HCT116 (cell line): Measurements from ENCODE around the gene CNTNAP5. TPM values are rescaled to one million over a fixed set of nuclear protein-coding genes. Genes with fewer than 3 reads are reported as not detected.

Experiments used
- ATAC-seq: fragments of 200-7000 bp; cut with Tn5 transposase; 2 replicates; pipeline ENCODE4 v1.9.1; 2020; ENCODE audit warnings: mild to moderate bottlenecking, moderate library complexity
- BruUV-seq: library from RNA; stranded (reverse); fragments of 400-500 nt; replicated peaks from 2 replicates; lab custom pipeline; 2021; lab: Mats Ljungman, UMichigan
- CTCF ChIA-PET: fragments of 300-600 bp; sonication (Branson Sonifier 250); formaldehyde crosslinking; loops from one replicate; lab custom pipeline; 2021; ENCODE audit warnings: antibody characterized with exemption; lab: Charles Lee
- POLR2A ChIA-PET: fragments of 300-600, 350-600 bp; sonication (Branson Sonifier 250); formaldehyde crosslinking; loops from one replicate; lab custom pipeline; 2021; ENCODE audit warnings: antibody characterized with exemption; lab: Charles Lee
- RAD21 ChIA-PET, 2 experiments: fragments of 300-600 bp; sonication (Branson Sonifier 250); formaldehyde crosslinking; loops; one replicate each; lab custom pipeline; 2023; ENCODE audit warnings: low total read pairs in 2 of 2; ENCODE audit not compliant: uncharacterized antibody in 2 of 2, unreplicated experiment in 2 of 2, low non-redundant PET in 1 of 2; lab: Charles Lee
- DNase-seq: peaks from one replicate; pipeline ENCODE4 v3.0.0-alpha.2; 2010; ENCODE audit warnings: low read depth, low spot score
- H2AFZ ChIP-seq: fragments of 200-600 bp; shearing (Covaris generic), sonication (generic); 2 replicates; pipeline ENCODE4 v1.6.1; 2017; ENCODE audit warnings: low read depth, mixed run types, mixed read lengths, antibody characterized with exemption, low read length; ENCODE audit not compliant: poor library complexity, severe bottlenecking
- H3K27ac ChIP-seq: 2 replicates; pipeline ENCODE4 v1.5.1; 2012; ENCODE audit warnings: low read depth, low read length
- H3K27me3 ChIP-seq: fragments of 200-600 bp; sonication (generic); 2 replicates; pipeline ENCODE4 v1.6.1; 2016; ENCODE audit warnings: mixed run types, low read length, mixed read lengths; ENCODE audit not compliant: insufficient read depth
- H3K36me3 ChIP-seq, 2 experiments: fragments of 200-500 bp in 1 of 2; fragments of 200-600 bp in 1 of 2; sonication (Bioruptor generic) in 1 of 2; sonication (generic) in 1 of 2; 2 replicates each; pipeline versions ENCODE4 v1.5.1 to v1.6.1; 2014 to 2016; ENCODE audit warnings: low read length in 2 of 2, inconsistent platforms in 1 of 2, mixed read lengths in 1 of 2, mixed run types in 1 of 2; ENCODE audit not compliant: insufficient read depth in 2 of 2, control insufficient read depth in 1 of 2
- H3K4me1 ChIP-seq, 2 experiments: fragments of 200-600 bp in 1 of 2; sonication (generic) in 1 of 2; 2 replicates each; pipeline versions ENCODE4 v1.5.1 to v1.6.1; 2012 to 2017; ENCODE audit warnings: low read length in 2 of 2, inconsistent platforms in 1 of 2, mild to moderate bottlenecking in 1 of 2, mixed read lengths in 1 of 2, mixed run types in 1 of 2, moderate library complexity in 1 of 2; ENCODE audit not compliant: insufficient read depth in 2 of 2, control insufficient read depth in 1 of 2
- H3K4me2 ChIP-seq: fragments of 200-600 bp; sonication (generic); 2 replicates; pipeline ENCODE4 v1.6.1; 2017; ENCODE audit warnings: mixed run types, low read length, mixed read lengths
- H3K4me3 ChIP-seq, 2 experiments: fragments of 200-600 bp in 1 of 2; sonication (generic) in 1 of 2; replicated peaks in 1 of 2; 2 replicates each; pipeline ENCODE4 v1.5.1; 2011 to 2016; ENCODE audit warnings: low read length in 2 of 2, control low read depth in 1 of 2, low read depth in 1 of 2, mild to moderate bottlenecking in 1 of 2, mixed read lengths in 1 of 2, mixed run types in 1 of 2
- H3K79me2 ChIP-seq: fragments of 200-600 bp; sonication (generic); 2 replicates; pipeline ENCODE4 v1.6.1; 2017; ENCODE audit warnings: mild to moderate bottlenecking, mixed run types, low read length, moderate library complexity, mixed read lengths; ENCODE audit not compliant: insufficient read depth
- H3K9ac ChIP-seq: fragments of 200-600 bp; sonication (generic); 2 replicates; pipeline ENCODE4 v1.6.1; 2016; ENCODE audit warnings: low read length, mixed read lengths
- H3K9me2 ChIP-seq: fragments of 200-600 bp; sonication (generic), shearing (Covaris generic); 2 replicates; pipeline ENCODE4 v1.6.1; 2017; ENCODE audit warnings: mixed run types, mild to moderate bottlenecking, moderate library complexity; ENCODE audit not compliant: insufficient read depth
- H3K9me3 ChIP-seq, 2 experiments: fragments of 200-500 bp in 1 of 2; fragments of 200-600 bp in 1 of 2; sonication (Bioruptor generic) in 1 of 2; sonication (generic) in 1 of 2; 2 replicates each; pipeline ENCODE4 v1.6.1; 2014 to 2017; ENCODE audit warnings: low read length in 2 of 2, mixed read lengths in 2 of 2, inconsistent platforms in 1 of 2, low read depth in 1 of 2, mild to moderate bottlenecking in 1 of 2, mixed run types in 1 of 2, moderate library complexity in 1 of 2; ENCODE audit not compliant: control insufficient read depth in 1 of 2, insufficient read depth in 1 of 2
- H4K20me1 ChIP-seq: fragments of 200-600 bp; sonication (generic), shearing (Covaris generic); 2 replicates; pipeline ENCODE4 v1.6.1; 2017; ENCODE audit warnings: mixed run types, mild to moderate bottlenecking, moderate library complexity; ENCODE audit not compliant: insufficient read depth
- CBX3 ChIP-seq: IDR thresholded peaks from 2 replicates; pipeline ENCODE4 v1.6.1; 2012; ENCODE audit warnings: low read depth
- EGR1 ChIP-seq: IDR thresholded peaks from 2 replicates; pipeline ENCODE4 v1.6.1; 2012; ENCODE audit warnings: low read depth
- FOSL1 ChIP-seq: IDR thresholded peaks from 2 replicates; pipeline ENCODE4 v1.6.1; 2012; ENCODE audit warnings: low read depth
- JUND ChIP-seq: IDR thresholded peaks from 2 replicates; pipeline ENCODE4 v1.6.1; 2012
- POLR2A ChIP-seq: IDR thresholded peaks from 2 replicates; pipeline ENCODE4 v1.7.0; 2011; ENCODE audit warnings: borderline replicate concordance; ENCODE audit not compliant: insufficient read depth, insufficient read length; ENCODE audit errors: extremely low read depth
- POLR2AphosphoS5 ChIP-seq: IDR thresholded peaks from 2 replicates; pipeline ENCODE4 v1.6.1; 2011; ENCODE audit warnings: mild to moderate bottlenecking, low read depth, low read length, moderate library complexity
- RAD21 ChIP-seq: IDR thresholded peaks from 2 replicates; pipeline ENCODE4 v1.6.1; 2012; ENCODE audit warnings: low read depth, mild to moderate bottlenecking
- SIN3A ChIP-seq: IDR thresholded peaks from 2 replicates; pipeline ENCODE4 v1.6.1; 2012; ENCODE audit warnings: low read depth
- SP1 ChIP-seq: IDR thresholded peaks from 2 replicates; pipeline ENCODE4 v1.6.1; 2012; ENCODE audit warnings: low read depth
- ZFX ChIP-seq: fragments of 450-650 bp; IDR thresholded peaks from 2 replicates; pipeline ENCODE4 v1.6.1; 2017
- ZNF274 ChIP-seq: fragments of 200-500 bp; sonication (Bioruptor generic); IDR thresholded peaks from 2 replicates; pipeline ENCODE4 v1.6.1; 2014; ENCODE audit warnings: mild to moderate bottlenecking, low read depth, low read length, inconsistent platforms
- intact Hi-C: fragments of 100-400 bp; cut with micrococcal nuclease; formaldehyde crosslinking; loops from 2 replicates; pipeline ENCODE4 v1.10.0; 2022
- total RNA-seq: library from RNA; stranded (reverse); gene quantifications from one replicate; pipeline ENCODE4 v1.2.1, GENCODE V29; 2021; ENCODE audit not compliant: unreplicated experiment
- TF ChIP-seq, protein P1 (sequence below): IDR thresholded peaks from 2 replicates; pipeline ENCODE4 v1.6.1; 2012
- TF ChIP-seq, protein P2 (sequence below): IDR thresholded peaks from 2 replicates; pipeline ENCODE4 v1.6.1; 2012
- TF ChIP-seq, protein P3 (sequence below): IDR thresholded peaks from 2 replicates; pipeline ENCODE4 v1.6.1; 2011; ENCODE audit warnings: mild to moderate bottlenecking, low read length, moderate library complexity; ENCODE audit not compliant: insufficient replicate concordance; ENCODE audit errors: extremely low read depth

Gene CNTNAP5
- total RNA-seq, 1 experiment from 2014 or later: not detected

DNA sequence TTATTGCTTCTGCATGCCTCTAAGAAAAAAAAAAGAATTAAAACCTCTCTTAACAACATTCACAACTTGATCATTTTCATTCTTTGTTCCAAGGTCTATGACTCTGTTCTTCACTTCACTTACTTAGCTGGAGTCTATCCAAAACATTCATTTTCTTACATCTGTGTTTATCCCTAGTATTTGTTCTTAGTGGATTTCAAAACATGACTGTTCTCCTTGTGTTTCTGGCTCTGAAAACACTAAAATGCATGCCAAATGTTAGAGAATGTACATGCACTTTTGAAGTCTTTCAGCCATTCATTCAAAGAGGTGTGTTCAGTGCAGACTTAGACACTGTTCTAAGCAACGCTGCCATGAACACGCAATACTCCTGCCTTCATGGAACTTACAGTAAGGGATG lies 138.8 kb downstream of the CNTNAP5 start:
- H3K36me3 ChIP-seq: no peaks in the 10 kb centered on the region
- no peak overlapping the region for H2AFZ ChIP-seq
- DNase-seq (no peak), ATAC-seq (no peak)
- TF ChIP-seq, protein P1, sequence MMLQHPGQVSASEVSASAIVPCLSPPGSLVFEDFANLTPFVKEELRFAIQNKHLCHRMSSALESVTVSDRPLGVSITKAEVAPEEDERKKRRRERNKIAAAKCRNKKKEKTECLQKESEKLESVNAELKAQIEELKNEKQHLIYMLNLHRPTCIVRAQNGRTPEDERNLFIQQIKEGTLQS: no peak
- no peak for TF ChIP-seq SIN3A
- TF ChIP-seq SP1: no peak
- no peak for TF ChIP-seq ZFX
- no peak for TF ChIP-seq POLR2AphosphoS5
- TF ChIP-seq ZNF274: no peak
- POLR2A ChIA-PET: no interaction called here
- RAD21 ChIA-PET: no interaction called here
- no peaks in the 10 kb centered on the region for H3K4me1 ChIP-seq
- no peaks in the 10 kb centered on the region for H4K20me1 ChIP-seq
- no peak overlapping the region for H3K4me2 ChIP-seq
- no peak overlapping the region for H3K9ac ChIP-seq
- no peak overlapping the region for H3K27ac ChIP-seq
- H3K27me3 ChIP-seq: no peaks in the 10 kb centered on the region
- no peak overlapping the region for H3K4me3 ChIP-seq
- peaks cover 11 to 29% of the 10 kb centered on the region in 2 experiments; a peak in 2 of 4 replicates for H3K9me3 ChIP-seq
- H3K9me2 ChIP-seq: no peaks in the 10 kb centered on the region
- CTCF ChIA-PET: no interaction called here
- H3K79me2 ChIP-seq: no peaks in the 10 kb centered on the region
- intact Hi-C loops: no loop called here
- no TSS peak for BruUV-seq

DNA sequence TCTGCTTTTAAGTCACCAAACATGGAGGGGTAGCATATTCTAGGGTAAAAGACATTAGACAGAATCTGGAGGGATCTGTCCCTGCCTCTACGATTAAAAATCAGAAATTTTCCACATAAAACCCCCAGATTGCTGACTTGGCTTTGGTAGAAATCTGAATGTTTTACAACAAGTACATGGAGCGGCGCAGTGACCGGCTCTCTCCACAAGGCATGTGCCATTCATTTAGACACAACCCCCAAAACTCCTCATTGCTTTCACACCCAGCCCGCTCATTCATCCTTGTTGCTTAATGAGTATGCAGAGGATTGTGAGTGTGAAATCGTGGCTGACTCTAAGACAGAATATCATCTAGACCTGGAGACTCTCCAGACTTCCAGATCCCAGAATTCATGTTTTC lies 140.6 kb downstream of the CNTNAP5 start:
- no peaks in the 10 kb centered on the region for H3K9me2 ChIP-seq
- no peak overlapping the region for H3K4me2 ChIP-seq
- POLR2A ChIA-PET: no interaction called here
- no peak overlapping the region for H2AFZ ChIP-seq
- H3K4me3 ChIP-seq: no peak overlapping the region
- no peak overlapping the region for H3K27ac ChIP-seq
- no peaks in the 10 kb centered on the region for H3K36me3 ChIP-seq
- DNase-seq (no peak), ATAC-seq (no peak)
- H3K9me3 ChIP-seq: peaks cover 8 to 32% of the 10 kb centered on the region in 2 experiments; a peak in 2 of 4 replicates
- H3K4me1 ChIP-seq: no peaks in the 10 kb centered on the region
- H3K79me2 ChIP-seq: no peaks in the 10 kb centered on the region
- H4K20me1 ChIP-seq: no peaks in the 10 kb centered on the region
- TF ChIP-seq CBX3 (no peak), POLR2A (no peak), EGR1 (no peak), JUND (no peak), RAD21 (no peak), FOSL1 (no peak), SIN3A (no peak)
- TF ChIP-seq, protein P1: no peak
- TF ChIP-seq, protein P2, sequence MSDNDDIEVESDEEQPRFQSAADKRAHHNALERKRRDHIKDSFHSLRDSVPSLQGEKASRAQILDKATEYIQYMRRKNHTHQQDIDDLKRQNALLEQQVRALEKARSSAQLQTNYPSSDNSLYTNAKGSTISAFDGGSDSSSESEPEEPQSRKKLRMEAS: no peak
- TF ChIP-seq, protein P3, sequence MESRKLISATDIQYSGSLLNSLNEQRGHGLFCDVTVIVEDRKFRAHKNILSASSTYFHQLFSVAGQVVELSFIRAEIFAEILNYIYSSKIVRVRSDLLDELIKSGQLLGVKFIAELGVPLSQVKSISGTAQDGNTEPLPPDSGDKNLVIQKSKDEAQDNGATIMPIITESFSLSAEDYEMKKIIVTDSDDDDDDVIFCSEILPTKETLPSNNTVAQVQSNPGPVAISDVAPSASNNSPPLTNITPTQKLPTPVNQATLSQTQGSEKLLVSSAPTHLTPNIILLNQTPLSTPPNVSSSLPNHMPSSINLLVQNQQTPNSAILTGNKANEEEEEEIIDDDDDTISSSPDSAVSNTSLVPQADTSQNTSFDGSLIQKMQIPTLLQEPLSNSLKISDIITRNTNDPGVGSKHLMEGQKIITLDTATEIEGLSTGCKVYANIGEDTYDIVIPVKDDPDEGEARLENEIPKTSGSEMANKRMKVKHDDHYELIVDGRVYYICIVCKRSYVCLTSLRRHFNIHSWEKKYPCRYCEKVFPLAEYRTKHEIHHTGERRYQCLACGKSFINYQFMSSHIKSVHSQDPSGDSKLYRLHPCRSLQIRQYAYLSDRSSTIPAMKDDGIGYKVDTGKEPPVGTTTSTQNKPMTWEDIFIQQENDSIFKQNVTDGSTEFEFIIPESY: no peak
- intact Hi-C loops: no loop called here
- CTCF ChIA-PET: no interaction called here
- no peak overlapping the region for H3K9ac ChIP-seq
- H3K27me3 ChIP-seq: no peaks in the 10 kb centered on the region
- BruUV-seq: no TSS peak
- RAD21 ChIA-PET: no interaction called here
